AG20443 (cell line): ENCODE results near the gene NTHL1.
A peak's percentile ranks its signal among the peaks of the same experiment; 100 is the strongest.
"Not testable (repeated sequence)": the region's sequence is repeated elsewhere in the genome, so short reads cannot be mapped to it uniquely, and the experiment has no call there.

Experiments
- DNase-seq: peaks from one replicate; pipeline ENCODE4 v3.0.0; 2012; ENCODE audit warnings: low spot score, mixed read lengths

Gene NTHL1

GRCh38 chr16:2028146-2028545, 19.5 kb downstream of the NTHL1 start:
- no peak for DNase-seq

DNA sequence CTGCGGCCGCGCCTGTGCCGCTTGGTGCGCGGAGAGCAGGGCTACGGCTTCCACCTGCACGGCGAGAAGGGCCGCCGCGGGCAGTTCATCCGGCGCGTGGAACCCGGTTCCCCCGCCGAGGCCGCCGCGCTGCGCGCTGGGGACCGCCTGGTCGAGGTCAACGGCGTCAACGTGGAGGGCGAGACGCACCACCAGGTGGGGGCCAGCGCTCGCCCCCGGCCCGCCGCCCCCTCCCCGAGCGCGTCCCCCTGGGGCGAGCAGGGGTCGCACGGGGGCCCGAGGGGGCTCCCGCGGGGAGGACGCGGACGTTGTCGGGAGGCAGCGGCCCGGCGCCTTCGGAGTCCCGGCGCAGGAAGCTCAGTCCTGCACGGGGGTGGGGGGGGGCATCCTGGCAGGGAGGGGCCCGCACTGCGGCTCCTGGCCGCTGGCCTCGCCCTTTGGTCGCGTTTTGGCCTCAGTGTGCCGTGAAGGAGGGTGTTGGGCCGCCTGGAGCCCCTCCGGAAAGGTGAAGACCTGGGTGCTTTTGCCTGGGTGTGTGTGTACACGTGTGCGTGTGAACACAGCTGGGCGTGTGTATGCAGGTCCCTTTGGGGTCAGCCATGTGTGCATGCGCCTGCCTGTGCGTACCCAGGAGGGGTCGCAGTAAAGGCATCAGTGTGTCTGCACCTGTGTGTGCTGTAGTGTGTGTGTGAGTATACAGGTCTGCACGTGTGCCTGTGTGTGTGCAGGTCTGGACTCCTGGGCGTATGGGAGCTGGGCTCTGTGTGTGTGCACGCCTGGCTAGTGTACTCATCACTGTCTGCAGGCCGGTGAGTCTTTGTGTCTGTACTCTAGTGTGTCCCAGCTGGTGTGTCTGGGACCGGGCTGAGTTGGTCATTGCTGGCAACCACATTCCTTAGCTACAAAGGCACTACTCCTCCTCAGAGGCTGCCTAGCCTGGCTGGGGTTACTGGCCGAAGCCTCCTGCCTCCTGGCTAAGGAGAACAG, 20.3 kb downstream of the NTHL1 start:
- peak; percentile 57 for DNase-seq

DNA sequence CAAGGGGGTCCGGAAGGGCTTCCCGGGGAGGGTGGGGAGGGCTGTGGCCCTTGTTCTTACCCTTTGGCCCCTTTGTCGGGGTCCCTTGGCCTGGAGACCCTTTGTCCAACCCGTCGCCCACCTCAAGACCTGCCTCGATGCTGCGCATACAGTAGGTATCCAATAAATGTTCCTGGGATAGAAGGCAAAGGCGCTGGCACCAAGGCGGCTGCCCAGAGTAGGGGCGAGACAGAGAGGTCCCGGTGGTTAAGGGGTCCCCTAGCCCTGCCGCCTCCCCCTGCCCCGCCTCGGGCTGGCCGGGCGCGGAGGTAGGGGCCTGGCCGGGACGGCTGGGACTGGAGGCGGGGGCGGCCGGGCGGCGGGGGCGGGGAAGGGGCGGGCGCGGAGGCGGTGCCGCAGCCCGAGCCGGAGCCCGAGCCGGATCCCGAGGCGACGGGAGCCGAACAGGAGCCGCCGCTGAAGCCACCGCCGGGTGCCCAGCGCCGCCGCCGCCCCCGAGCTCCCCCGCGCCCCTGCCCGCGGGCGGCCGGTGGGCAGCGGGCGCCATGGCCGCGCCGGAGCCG, 21.1 kb downstream of the NTHL1 start, which contains the start of gene NHERF2:
NHERF2 (plus strand) TSS at position 442 of the 563 bp plus-strand sequence; CDS start at position 546, 104 bp downstream.
- peak; percentile 81 for DNase-seq

- no peak for DNase-seq
Observed at GRCh38 chr16:2025878-2026460, 21.7 kb downstream of the NTHL1 start.

GRCh38 chr16:2025251-2025650, 22.4 kb downstream of the NTHL1 start:
- DNase-seq: no peak

DNA sequence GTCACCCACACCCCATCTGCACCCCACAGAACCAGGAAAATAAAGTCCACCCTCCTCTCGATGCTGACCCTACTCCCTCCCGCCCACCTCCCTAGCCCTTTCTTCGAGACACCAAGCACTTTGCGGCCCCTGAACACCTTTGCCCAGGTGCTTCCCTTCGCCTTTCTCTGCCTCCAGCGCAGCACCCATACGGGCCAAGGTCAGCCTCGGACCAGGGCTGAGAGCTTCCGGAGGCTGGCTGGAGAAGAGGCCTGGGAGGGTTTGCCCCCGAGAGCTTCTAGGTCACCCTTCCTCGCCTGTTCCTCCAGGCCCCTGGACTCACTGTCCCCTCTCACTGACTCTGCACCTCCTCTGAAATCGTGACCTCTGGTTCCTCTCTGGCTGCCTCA, 23.6 kb downstream of the NTHL1 start:
- no peak for DNase-seq

DNA sequence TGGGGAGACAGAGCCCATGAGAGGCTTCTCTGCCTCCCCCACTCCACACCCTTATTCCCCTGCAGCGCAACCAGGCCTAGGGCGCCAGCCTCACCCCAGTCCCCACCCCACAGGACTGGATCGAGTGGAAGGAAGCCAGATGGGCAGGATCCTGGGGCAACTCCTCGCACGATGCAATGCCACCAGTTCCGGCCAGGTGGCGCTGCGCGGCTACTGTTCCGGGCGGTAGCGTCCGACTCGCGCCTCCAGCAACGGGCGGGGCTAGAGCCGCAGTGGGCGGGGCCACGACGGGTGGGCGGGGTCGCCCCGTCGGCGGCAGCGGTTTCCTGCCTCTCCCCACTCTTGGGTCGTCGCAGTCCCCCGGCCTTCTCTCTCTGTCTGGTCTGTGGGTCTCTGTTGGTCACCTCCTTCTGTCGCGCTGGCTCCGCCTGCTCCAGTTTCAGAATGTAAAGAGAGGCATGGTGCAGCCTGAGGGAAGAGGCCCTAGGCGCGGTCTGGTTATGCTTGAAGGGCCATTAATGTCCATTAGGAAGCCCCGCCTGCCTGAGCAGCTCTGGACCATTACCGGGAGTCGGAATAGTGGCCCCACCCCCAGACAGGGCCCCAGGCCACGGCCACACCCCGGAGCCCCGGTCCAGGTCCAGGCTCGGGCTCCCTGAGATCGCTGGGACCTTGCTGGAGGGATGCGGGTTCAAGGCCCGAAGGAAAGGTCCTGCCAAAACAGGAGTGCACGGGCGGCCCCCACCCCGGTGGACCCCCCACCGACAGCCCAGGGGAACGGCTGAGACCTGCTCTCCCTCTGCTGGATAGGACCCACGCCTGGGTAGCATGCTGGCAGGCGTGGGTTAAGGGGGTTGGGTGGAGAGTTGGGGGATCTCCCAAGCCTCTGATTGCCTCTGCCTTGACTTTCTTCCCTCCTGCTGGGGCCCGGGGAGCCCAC, 24.3 kb downstream of the NTHL1 start:
- DNase-seq: peak; percentile 95

DNA sequence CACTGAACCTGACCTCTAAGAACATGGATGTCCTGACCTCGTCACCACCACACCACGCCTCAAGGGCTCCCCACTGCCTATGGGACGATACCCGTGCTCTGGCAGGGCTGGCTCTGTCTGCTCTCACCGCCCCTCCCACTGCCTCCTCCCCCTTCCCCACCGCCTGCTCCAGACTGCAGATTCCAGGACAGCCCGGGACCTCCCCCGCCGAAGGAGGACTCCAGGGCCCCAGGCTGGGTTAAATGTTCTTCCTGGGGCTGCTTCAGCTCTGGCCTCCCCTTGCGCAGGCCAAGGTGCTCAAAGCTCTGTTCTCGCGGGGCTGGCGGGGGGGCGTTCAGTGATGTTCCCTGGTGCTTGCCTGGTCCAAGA, 24.9 kb downstream of the NTHL1 start:
- peak; percentile 40 for DNase-seq

GRCh38 chr16:2019921-2020831, 27.5 kb downstream of the NTHL1 start:
- no peak for DNase-seq

DNA sequence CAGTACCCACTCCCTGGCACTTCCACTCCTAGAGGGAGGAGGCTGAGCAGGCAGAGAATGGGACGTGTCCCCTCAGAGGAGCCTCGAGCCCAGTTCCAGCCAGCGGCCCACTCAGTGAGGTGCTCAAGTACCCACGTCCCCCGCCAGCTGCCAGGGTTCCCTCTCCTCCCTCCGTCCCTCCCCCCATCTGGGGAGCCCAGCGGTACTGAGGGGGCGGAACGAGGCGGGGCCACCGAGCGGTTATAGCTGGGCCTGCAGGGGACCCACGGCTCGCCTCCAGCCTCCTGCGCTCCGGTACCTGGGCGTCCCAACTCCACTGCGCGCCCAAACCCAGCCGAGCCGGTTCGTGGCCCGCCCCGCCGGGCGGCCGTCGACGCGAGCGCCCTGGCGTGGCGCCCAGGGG, 28.1 kb downstream of the NTHL1 start, which contains the start of gene NPW:
NPW (plus strand) TSS at position 268 of the 403 bp plus-strand sequence.
- DNase-seq: no peak

DNA sequence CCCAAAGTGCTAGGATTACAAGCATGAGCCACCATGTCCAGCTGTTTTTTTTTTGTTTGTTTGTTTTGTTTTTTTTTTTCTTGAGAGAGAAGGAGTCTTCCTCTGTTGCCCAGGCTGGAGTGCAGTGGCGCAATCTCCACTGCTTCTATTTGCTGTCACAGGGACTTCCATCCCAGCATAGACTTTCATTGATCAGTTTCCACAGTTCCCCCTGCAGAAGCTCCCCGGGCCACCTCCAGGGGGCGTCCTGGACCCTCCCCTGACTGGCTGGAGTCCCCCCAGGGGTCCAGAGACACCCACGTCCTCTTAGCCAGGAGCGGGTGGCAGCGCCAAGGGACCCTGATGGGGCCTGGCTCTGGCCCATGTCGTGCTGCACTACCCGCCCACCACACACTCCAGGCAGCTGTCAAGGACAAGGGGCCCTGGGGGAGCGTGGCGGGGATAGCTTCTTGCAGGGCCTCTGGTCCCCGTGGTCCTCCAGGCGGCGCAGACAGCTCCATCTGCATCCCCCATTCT, 31.2 kb downstream of the NTHL1 start:
- DNase-seq: no peak

- no peak for DNase-seq
Observed at GRCh38 chr16:2015947-2016208, 31.8 kb downstream of the NTHL1 start.

DNA sequence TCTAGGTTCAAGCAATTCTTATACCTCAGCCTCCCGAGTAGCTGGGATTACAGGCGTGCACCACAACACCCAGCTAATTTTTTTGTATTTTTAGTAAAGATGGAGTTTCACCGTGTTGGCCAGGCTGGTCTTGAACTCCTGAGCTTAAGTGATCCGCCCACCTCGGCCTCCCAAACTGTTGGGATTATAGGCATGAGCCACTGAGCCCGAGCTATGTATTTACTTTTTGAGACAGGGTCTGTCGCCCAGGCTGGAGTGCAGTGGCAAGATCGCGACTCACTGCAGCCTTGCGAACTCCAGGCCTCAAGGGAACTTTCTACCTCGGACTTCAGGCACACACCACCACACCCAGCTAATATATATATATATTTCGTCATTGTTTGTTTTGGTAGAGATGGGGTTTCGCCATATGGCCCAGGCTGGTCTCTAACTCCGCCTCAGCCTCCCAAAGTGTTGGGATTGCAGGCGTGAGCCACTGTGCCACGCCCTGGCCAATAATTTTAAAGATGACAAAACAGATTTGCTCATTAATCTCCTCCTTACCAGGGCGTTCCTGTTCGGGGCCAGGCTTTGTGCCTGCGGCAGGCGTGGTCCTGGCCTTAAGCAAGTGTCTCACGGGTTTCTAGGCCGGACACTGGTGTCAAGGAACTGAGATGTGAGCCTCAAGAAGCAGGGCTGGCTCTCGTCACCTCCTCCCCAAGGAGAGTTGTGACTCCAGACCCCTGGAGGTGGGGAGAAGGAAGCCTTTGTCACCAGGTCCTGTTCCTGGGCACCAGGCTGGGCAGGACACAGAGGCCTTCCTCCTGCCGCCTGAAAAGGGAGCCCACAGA, 32.3 kb downstream of the NTHL1 start:
- DNase-seq: no peak

DNA sequence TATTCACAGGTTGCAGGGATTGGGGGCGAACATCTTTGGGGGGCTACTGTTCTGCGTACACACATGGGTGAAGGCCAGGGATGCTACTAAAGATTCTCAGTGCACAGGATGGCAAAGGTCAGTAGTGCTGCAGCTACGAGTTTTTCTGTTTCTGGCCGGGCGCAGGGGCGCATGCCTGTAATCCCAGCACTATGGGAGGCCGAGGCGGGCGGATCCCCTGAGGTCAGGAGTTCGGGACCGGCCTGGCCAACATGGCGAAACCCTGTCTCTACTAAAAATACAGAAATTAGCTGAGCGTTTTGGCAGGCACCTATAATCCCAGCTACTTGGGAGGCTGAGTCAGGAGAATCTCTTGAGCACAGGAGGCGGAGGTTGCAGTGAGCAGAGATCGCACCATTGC, 34.1 kb downstream of the NTHL1 start:
- no peak for DNase-seq

DNA sequence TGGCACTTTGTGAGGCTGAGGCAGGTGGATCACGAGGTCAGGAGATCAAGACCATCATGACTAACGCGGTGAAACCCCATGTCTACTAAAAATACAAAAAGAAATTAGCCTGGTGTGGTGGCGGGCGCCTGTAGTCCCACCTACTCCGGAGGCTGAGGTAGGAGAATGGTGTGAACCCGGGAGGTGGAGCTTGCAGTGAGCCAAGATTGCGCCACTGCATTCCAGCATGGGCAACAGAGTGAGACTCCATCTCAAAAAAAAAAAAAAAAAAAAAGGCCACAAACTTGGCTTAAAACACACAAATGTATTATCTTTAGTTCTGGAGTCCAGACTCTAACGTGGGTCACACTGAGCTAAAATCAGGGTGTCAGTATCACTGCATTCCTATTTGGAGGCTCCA, 35.9 kb downstream of the NTHL1 start:
- DNase-seq: not testable (repeated sequence)

DNA sequence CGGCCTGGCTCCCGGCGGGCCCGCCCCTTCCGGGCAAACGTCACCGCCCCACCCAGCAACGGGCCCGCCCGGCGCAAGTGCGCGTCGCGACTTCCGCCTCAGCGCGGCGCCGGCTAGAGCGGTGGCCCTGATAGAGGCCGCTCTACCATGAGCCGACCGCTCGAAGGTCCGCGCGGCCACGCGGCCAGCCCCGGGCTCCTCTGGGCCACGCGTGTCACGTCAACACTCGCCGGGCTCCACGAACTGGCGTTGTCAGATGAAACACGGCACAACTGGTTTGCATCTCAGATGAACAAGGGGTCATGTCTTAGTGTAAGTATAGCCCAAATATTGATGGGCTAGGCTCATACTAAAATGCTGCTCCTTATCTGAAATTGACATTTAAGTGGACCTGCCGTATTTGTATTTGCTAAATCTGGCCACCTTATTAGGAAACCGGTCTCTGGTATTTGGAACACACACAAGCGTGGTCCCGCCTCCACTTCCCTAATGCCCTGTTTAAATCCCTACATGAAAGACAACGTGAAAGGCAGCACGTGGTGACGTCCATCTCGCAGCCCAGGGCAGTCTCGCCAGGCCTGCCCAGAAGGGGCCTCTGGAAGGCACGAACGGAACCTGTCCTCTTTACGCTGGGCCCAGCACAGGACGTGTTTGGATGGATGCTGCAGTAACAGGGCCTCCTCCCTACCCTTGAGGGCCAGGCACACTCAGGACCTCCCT, 37.7 kb downstream of the NTHL1 start, which contains the start of gene ZNF598:
ZNF598 (minus strand) TSS at position 31 of the 720 bp plus-strand sequence.
- peak; percentile 96 for DNase-seq

DNA sequence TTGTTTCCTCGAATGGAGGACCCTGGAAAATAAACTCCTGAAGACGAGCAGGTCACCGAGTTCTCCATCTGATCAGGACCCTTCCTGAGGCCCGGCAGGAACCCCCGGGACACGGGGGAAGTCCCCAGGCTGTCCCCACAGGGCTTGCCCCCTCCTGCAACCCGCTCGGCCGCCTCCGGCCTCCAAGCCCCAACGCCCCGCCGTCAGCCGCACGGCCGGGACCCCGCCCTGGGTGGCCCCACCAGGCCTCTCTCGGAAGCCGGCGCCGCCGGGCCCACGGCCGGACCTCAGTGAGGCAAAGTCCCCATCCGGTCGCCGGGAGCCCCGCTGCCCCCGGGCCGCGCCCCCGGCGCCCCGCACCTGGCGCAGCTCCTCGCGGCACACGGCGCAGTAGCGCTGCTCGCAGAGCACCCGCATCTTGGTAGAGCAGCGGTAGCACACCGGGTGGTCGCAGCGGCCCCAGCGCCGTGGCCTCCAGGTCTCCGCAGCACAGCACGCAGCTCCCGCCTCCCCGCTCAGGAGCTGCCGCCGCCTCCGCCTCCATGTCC, 38.4 kb downstream of the NTHL1 start:
- no peak for DNase-seq

GRCh38 chr16:2008631-2009163, 38.9 kb downstream of the NTHL1 start:
- DNase-seq: peak; percentile 50
